NCI-H69 (cell line): ENCODE results near the gene GPC3.
"Not testable (repeated sequence)": the region's sequence is repeated elsewhere in the genome, so short reads cannot be mapped to it uniquely, and the experiment has no call there.

Experiments used
- DNase-seq: peaks from one replicate; lab custom pipeline; 2025; lab: John Stamatoyannopoulos, UW

The GPC3 gene

DNA sequence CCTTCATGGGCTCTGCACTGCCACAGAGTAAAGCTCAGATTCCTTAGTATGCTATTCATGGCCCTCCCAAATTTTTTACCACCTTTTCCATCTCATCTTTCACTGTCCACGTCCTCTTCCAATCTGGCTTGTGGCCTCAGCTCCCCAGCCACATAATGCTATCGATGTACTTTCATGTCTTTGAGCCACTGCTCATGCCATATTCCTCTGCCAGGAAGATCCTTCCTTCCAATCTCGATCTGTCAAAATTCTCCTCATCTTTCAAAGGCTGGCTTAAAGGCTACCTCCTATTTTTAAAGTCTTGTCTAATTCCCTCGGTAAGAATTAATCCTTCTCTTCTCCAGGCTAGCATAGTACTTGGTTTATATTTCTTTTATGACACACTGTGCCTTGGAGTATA lies 336.8 kb downstream of the GPC3 start:
- no peak for DNase-seq

- no peak for DNase-seq
Observed at GRCh38 chrX:133646719-133647116, 338.7 kb downstream of the GPC3 start.

DNA sequence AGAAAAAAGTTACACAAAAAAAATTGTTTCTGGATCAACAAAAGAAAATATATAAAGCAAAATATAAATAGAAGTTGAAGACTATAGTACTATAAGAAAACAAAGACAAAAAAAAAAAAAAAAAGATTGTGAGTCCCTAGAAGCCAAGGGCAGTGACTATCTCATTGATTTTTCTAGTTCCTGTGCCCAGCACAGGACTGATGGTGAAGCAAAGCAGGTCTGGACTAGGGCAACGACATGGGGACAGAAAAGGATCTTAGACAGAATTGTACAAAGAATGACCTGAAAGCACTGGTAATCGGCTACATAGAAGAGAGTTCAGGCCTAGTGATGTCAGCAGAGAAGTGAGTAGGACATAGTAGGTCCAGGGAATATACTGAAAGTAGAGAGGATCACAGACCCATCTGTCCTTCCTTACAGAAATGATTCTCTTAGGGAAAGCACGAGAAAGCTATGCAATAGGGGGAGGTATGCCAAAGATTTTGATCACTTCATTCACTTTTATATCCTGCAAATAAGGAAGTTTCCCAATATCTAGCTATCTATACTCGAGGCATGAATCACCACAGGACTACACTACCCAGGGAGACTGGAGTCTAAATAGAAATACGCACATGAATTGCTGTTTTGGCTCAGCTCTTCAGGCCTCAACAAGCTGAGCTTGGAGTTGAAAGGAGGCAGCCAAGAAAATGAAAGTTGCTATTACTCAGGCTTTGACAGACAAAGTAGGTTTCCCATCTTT lies 339.2 kb downstream of the GPC3 start:
- no peak for DNase-seq

- DNase-seq = no peak
Observed at GRCh38 chrX:133645256-133645655, 340.1 kb downstream of the GPC3 start.

DNA sequence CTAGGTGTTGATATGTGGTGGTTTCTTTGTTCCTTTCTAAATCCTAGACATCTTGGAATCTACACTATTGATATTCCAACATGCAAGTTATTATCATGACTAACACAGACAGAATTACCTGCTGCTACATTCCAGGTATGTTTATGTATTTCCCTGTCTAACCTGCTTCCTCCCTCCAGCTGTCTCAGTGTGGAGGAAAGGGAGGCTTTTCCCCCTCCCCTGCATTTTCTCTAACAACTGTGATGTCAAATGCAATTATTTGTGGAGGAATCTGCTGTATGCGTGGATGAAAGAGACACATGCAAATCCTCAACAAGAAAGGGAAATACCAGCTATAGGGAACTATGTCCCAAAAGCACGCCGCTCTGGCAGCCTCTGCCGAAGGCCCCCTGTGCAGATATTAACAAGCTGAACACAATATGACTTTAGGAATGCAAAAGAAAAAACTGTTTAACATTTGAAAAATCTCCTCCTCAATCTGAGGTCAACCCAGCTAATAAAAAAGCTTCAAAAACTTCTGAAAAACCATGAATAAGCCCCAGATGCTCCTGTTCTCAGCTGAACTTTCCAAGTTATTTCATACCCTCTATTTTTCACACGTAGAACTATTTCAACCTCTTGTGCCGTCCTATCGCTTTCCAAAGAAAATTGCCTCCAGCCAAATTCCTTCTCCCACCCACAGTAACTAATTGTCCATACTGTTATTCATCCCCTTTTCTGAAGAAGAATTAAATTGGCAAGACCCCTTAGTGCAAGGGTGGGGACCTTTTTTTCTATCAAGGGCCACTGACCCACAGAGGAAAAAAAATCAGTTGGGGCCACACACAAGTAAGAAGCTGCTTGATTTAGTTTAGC lies 345.0 kb downstream of the GPC3 start:
- no peak for DNase-seq

DNA sequence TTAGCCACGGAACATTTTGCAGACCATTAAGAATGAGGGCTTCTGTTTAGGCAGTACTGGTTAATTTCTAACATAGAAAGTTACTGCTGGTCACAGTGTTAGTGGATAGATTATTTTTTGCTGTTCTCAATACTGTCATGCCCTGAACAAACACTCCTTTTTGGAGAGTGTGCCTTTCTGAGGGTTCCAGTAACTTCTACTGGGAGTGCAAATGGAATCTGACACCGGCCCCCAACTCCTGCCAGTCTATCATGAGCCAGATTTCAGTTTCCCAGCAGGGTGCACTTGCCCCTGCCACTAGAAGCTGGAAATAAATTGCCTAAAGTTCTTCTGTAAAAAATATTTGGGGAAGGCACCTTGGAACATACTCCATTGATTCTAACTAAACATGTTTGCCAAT lies 345.7 kb downstream of the GPC3 start:
- DNase-seq = no peak

DNA sequence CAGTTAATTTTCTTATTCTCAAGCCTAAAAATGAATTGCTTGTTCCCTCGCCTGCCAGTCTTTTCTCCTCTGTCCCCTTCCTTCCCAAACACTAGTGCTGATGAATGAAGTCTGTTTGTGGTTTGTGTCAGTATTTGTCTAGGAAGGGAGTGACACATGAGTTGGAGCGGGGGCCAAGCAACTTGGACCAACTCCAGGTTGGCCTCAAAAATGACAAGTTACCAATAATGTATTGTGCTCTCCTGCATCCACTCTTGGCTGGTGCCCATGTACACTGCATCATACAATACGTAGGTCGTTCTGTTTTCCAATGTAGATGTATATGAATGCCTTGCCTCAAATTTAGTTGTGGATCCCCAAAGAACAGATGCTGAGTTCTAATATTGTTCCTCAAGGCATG lies 347.1 kb downstream of the GPC3 start:
- DNase-seq = no peak

DNA sequence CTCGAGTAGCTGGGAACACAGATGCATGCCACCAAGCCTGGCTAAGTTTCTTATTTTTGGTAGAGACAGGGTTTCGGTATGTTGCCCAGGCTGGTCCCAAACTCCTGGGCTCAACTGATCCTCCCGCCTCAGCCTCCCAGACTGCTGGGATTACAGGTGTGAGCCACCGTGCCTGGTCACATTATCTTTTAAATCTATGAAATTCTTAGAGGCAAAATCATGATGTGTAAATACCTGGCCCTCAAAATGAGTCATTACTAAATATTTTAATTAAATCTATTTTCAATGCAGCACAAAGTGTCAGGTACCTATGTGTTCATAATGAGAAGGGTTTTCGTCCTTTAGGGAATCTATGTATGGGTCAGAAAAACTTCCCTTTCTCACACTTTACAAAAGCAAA lies 347.6 kb downstream of the GPC3 start:
- DNase-seq = no peak

DNA sequence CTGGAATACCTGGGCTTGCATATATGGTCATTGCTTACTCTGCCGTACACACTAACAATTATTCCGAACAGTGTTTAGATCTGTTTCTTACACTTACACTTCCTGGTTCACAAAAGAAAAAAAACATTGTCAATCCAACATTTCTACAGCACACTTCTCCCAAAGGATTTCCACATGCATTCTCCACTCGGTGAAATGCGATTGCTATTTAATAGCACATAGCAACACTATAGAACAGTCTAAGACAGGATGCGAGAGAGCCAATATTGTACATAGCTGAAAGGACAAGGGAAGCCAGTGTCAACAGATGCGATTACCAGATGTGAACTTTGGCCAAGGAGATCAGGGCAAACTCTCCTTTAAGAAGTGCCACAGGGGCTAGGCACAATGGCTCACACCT lies 349.4 kb downstream of the GPC3 start:
- no peak for DNase-seq

DNA sequence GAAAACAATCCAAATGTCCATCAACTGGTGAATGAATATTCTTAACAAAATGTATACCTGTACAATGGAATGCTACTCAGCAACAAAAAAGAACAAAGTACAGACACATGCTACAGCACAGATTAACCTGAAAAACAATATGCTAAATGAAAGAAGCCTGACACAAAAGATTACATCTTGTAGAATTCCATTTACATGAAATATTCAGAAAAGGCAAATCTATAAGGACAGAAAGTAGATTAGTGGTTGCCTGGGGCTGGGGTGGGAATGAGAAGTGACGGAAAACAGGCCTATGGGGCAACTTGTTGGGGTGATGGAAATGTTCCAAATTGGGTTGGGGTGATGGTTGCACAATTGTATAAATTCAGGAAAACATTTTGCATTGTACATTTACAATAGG lies 351.0 kb downstream of the GPC3 start:
- no peak for DNase-seq

GRCh38 chrX:133633950-133634349 lies 351.4 kb downstream of the GPC3 start:
- DNase-seq = no peak

GRCh38 chrX:133633162-133633561 lies 352.2 kb downstream of the GPC3 start:
- no peak for DNase-seq

GRCh38 chrX:133630362-133630761 lies 355.0 kb downstream of the GPC3 start:
- no peak for DNase-seq

DNA sequence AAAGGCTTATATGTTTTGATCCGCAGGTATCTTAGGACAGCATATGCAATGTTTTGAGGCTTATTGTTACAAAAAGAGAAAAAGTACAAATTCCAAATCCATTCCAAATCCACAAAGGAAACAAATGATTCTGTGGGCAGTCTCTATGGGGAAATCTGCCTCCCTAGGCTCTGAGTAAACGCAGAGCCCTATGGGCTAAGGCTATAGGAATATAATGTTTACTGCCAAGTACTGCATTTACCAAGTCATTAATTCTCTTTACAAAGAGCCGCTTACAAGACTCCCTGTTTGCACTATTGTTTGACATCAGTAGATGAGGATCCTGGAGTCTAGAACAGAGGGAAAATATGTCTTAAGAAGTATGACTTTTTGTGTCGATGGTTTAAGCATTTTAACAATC lies 357.7 kb downstream of the GPC3 start:
- no peak for DNase-seq

DNA sequence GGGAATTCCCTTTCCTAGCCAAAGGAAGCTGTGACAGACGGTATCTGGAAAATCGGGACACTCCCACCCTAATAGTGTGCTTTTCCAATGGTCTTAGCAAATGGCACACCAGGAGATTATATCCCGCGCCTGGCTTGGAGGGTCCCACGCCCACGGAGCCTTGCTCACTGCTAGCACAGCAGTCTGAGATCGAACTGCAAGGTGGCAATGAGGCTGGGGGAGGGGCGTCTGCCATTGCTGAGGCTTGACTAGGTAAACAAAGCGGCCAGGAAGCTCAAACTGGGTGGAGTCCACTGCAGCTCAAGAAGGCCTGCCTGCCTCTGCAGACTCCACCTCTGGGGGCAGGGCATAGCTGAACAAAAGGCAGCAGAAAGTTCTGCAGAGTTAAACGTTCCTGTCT lies 364.0 kb downstream of the GPC3 start:
- DNase-seq = not testable (repeated sequence)

- DNase-seq = no peak
Observed at GRCh38 chrX:133611676-133612075, 373.7 kb downstream of the GPC3 start.

DNA sequence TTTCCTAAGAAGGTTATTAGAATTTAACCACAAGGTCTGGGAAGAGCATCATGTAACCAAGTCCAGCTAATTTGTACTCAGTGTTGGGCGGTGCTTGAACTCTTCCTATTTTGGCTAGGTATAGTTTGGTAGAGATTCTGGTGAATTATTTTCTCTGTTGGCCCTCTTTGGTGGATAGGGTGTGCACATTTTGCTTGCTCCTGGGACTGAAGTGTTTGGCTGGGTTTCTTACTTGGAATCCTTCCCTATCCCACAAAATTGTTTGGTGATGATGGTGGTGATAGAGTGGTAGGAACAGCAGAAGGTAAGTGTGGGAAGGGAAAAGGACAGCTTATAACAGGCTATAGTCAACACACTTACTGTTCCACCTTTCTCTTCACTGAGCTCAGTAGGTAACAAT lies 375.3 kb downstream of the GPC3 start:
- no peak for DNase-seq

GRCh38 chrX:133609166-133609565 lies 376.2 kb downstream of the GPC3 start:
- DNase-seq = no peak

GRCh38 chrX:133608406-133608805 lies 377.0 kb downstream of the GPC3 start:
- DNase-seq = no peak

DNA sequence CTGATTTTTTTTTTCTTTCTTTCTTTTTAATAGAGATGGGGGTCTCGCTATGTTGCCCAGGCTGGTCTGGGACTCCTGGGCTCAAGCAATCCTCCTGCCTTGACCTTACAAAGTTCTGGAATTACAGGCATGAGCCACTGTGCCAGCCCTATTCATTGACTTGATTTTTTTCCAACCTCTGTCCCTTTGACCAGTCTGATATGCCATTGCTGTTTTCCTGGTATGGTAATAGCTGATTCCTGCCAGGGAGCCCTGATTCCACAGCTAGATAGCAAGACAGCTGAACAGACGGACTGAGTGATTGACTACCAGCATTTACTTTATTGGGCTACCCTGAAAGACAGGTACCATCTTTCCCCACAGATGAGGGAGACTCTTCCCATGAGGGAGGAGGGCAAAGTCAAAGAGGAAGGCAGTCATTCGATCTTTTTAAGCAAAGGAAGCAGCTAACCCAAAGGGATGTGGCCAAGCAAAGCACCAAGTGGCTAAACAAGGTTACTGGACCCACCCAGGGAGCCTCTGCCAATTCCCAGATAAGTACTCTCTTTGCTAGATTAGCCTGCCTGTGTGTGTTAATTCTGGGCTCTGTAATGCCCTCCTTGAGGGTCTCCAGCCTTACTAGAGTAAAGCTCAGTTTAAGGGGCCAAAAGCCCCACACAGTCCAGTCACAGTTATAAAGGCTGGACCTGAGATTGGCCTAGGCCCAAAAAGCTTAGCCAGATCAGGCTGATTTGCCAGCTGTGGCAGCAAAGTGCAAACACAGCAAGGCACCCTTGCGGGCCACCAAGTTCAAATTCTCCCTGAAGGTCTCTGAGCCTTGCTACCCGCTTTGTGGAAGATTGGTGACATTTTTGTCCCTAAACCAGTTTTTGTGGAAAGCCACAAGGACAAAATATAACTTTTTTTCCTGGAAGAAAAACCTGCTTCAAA lies 377.7 kb downstream of the GPC3 start:
- no peak for DNase-seq

DNA sequence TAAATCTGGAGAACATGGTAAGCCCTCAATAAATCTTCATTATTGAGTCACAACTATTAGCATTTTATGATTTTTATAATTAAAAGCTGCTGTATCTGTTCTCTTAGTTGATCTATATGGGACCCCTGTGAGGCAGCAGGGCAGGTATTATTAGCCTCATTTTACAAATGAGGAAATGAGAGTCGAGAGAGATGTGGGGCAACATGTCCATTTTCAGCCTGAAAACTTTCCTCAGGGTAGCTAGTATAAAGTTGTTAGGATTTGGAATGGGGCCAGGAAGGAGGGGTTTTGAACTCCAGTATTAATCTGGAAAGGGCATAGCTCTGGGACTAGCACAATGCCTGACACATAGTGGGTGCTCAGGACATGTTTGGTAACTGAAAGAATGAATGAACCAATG lies 378.4 kb downstream of the GPC3 start:
- no peak for DNase-seq

- no peak for DNase-seq
Observed at GRCh38 chrX:133604801-133605200, 380.6 kb downstream of the GPC3 start.
